Adrenal gland (tissue), 5 donors: ENCODE data around the gene FCER2.

ENCODE experiments used
- POLR2A ChIP-seq, 2 donors: fragments of 450-650 bp; IDR thresholded peaks; one replicate each; pipeline ENCODE4 v1.6.1; 2017; ENCODE audit warnings: antibody characterized with exemption in 2 of 2, mild to moderate bottlenecking in 2 of 2, moderate library complexity in 1 of 2
- TF ChIP-seq, protein P1 (sequence below), 6 experiments: fragments of 450-650 bp in 4 of 6; fragments of 200-600 bp in 2 of 6; sonication (generic) in 1 of 6; IDR thresholded peaks; 1 replicate in 5 of 6; 2 replicates in 1 of 6; pipeline versions ENCODE4 v1.5.1 to v1.8.0; 2016 to 2021; ENCODE audit warnings: antibody characterized with exemption in 6 of 6, mild to moderate bottlenecking in 2 of 6, moderate library complexity in 1 of 6
- donor health status: DM: no; HTN: no; CAD: no.

DNA sequence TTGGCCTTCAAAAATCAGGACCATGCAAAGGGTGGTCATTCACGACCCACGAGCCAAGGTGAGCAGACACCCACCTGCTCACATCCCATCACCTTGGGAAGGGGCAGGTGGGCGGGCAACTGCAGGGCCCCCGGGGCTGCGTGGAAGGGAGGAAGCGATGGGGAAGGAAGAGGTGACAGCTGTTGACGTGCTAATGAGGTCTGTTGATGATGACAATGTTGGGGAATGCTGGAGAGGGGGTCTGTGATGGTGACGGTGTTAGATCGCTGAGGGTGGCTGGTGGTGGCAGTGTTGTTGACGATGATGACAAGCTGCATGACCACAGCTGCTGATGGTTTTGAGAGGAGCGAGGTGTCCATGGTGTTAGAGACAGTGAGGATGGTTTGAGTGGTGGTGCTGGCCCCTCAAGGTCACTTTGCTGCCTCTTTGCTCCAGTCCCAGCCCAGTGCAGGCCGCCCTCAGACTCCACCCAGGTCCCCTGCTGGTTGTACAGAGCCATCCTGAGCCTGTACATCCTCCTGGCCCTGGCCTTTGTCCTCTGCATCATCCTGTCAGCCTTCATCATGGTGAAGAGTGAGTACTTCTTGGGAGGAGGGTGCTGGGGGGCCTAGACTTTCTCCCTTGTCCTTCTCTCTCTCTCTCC, 24.1 kb downstream of the FCER2 start:
- TF ChIP-seq POLR2A (IDR thresholded peaks at IDR 0.05): no peak
- TF ChIP-seq, protein P1, sequence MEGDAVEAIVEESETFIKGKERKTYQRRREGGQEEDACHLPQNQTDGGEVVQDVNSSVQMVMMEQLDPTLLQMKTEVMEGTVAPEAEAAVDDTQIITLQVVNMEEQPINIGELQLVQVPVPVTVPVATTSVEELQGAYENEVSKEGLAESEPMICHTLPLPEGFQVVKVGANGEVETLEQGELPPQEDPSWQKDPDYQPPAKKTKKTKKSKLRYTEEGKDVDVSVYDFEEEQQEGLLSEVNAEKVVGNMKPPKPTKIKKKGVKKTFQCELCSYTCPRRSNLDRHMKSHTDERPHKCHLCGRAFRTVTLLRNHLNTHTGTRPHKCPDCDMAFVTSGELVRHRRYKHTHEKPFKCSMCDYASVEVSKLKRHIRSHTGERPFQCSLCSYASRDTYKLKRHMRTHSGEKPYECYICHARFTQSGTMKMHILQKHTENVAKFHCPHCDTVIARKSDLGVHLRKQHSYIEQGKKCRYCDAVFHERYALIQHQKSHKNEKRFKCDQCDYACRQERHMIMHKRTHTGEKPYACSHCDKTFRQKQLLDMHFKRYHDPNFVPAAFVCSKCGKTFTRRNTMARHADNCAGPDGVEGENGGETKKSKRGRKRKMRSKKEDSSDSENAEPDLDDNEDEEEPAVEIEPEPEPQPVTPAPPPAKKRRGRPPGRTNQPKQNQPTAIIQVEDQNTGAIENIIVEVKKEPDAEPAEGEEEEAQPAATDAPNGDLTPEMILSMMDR (IDR thresholded peaks at IDR 0.05): no peak
